ENCODE data around the gene LAMP1.

- TF ChIP-seq CTCF (conservative IDR thresholded peaks at IDR 0.05; ENCODE audit: low read depth, low read length) (no peak), POLR2A (IDR thresholded peaks at IDR 0.05; ENCODE audit: low read depth, low read length) (no peak), RAD21 (IDR thresholded peaks at IDR 0.05; ENCODE audit: low read length) (no peak), SMC3 (IDR thresholded peaks at IDR 0.05; ENCODE audit: low read depth, low read length) (no peak), CEBPB (IDR thresholded peaks at IDR 0.05; ENCODE audit: low read depth, low read length) (no peak)
Measured at GRCh38 chr13:113350938-113351335, 53.9 kb downstream of the LAMP1 start.
